Measurements from ENCODE around the gene CADM2.
"Not testable (repeated sequence)": the region's sequence is repeated elsewhere in the genome, so short reads cannot be mapped to it uniquely, and the experiment has no call there.

CADM2 gene

DNA sequence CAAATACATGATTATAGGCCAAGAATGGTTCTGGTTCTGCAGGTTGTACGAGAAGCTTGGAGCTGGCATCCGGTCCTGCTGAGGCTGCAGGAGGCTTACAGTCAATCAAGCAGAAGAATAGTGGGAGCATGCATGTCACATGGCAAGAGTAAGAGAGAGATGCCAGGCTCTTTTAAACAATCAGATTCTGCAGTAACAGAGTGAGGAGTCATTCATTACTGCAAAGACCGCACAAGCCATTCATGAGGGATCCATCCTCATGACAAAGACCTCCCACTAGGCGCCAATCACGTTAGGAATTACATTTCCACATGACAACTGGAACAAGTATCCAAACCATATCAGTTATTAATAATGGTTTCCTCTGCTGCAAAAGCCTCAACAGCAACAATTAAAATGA lies 536.8 kb downstream of the CADM2 start:
- DNase-seq = no peak

DNA sequence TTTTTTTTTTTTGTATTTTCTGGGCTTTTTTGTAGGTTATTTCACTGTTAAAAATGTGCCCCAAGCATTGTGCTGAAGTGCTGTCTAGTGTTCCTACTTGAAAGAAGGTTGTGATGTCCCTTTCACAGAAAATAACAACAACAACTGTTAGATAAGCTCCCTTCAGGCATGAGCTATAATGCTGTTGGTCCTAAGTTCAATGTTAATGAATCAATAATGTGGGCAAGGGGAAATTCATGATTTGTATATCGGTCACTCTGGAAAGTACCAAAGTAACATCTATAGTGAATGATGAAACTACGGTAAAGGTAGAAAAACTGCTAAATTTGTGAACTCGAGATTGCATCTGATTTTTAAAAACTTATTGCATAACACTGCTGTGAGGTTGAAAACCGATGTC lies 539.4 kb downstream of the CADM2 start:
- DNase-seq = no peak

DNA sequence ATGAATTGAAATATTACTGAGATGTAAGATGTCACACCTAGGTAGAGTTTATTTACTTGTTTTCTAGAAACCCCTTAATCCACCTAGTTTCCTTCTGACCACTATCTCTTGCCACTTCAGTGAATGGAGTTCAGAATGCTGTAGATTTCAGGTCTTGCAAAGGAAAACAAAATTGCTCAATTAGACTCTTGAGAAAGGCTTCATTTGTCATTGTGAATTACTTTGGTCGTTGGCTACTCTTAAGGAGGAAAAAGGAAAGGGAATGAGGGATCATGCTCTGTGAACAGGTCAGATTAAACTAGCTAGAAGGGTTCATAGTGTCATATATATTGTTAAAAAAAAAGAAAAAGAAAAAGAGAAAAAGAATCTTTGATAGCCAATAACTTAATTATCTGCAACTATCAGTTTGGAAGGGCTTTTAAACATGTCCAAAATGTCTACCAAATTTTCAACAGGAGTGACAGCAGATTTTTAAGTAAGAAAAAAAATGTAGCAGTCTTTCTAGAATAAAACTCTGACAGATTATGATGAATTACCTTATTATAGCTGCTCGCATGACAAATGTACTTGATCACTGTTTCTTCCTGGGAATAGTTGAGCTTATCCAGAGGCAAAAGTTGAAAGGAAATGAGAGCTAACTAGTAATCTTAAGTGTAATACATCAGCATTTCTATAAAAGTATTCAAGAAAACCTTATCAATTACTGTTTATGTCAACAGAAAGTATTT lies 543.5 kb downstream of the CADM2 start:
- no peak for DNase-seq

DNA sequence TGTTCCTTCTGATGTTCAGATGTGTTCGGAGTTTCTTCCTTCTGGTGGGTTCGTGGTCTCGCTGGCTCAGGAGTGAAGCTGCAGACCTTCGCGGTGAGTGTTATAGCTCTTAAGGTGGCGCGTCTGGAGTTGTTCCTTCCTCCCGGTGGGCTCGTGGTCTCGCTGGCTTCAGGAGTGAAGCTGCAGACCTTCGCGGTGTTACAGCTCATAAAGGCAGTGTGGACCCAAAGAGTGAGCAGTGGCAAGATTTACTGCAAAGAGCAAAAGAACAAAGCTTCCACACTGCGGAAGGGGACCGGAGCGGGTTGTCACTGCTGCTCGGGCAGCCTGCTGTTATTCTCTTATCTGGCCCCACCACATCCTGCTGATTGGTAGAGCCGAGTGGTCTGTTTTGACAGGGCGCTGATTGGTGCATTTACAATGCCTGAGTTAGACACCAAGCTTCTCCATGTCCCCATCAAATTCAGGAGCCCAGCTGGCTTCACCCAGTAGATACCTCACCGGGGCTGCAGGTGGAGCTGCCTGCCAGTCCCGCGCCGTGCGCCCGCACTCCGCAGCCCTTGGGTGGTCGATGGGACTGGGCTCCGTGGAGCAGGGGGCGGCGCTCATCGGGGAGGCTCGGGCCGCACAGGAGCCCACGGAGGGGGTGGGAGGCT lies 545.5 kb downstream of the CADM2 start:
- DNase-seq = peak; percentile 40

DNA sequence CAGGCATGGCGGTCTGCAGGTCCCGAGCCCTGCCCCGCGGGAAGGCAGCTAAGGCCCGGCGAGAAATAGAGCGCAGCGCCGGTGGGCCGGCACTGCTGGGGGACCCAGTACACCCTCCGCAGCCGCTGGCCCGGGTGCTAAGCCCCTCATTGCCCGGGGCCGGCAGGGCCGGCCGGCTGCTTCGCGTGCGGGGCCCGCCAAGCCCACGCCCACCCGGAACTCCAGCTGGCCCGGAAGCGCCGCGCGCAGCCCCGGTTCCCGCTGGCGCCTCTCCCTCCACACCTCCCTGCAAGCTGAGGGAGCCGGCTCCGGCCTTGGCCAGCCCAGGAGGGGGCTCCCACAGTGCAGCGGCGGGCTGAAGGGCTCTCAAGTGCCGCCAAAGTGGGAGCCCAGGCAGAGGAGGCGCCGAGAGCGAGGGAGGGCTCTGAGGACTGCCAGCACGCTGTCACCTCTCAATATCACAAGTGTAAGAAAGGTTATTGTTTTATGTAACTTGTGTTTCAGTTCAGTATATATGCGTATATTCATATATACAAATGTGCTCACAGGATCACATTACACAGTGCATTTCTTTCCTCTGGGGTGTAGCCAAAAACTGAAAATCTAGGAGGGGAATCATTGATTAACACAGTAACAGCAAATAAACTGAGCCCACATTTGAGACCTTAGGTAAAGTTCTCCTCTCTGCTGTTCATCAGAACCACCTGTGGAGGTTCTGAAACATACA lies 546.2 kb downstream of the CADM2 start:
- peak; percentile 7 for DNase-seq

DNA sequence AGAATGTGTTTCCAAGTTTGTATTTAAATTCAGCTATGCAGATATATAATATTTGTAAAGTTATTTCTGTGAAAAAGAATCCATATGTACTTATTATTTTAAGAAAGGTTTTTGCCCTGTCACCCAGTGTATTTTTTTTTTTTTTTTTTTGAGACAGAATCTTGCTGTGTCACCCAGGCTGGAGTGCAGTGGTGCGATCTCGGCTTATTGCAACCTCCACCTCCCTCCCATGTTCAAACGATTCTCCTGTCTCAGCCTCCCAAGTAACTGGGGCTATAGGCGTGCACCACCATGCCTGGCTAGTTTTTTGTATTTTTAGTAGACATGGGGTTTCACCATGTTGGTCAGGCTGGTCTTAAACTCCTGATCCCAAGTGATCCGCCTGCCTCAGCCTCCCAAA lies 548.3 kb downstream of the CADM2 start:
- DNase-seq = not testable (repeated sequence)

DNA sequence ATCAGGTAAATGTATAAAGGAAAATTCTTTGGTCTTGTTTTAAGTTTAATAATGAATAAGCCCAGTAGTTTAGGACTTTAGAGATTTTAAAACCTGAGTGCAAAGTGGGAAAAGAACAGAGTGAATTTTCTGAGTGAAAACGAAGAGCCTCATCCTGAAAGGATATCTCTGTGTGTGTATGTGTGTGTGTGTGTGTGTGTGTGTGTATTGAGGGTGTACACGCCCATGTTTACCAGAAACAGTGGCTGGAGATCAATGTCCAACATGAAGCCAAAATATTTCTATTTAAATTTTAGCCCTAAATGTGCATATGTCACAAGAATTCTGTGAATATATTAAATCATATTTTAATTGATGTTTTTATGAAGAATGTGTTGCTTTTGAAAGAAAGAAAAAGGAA lies 549.9 kb downstream of the CADM2 start:
- DNase-seq = no peak

DNA sequence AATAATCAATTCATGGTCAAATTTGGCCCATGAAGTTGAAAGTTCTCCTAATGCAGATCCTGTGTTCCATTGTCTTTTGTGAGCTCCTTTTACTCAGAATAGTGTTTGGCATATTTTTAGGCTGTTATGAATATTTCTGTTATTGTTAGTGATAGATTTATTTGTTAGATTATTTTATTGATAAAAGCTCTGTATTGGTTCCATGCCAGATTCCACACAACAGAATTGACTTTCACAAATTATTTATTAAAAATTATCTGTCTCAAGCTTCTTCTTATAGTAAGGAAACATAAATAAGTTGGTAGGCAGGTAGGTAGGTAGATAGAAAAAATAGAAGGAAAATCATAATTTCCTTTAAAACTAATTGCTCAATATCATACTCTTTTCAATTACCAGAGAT lies 557.4 kb downstream of the CADM2 start:
- DNase-seq = no peak

DNA sequence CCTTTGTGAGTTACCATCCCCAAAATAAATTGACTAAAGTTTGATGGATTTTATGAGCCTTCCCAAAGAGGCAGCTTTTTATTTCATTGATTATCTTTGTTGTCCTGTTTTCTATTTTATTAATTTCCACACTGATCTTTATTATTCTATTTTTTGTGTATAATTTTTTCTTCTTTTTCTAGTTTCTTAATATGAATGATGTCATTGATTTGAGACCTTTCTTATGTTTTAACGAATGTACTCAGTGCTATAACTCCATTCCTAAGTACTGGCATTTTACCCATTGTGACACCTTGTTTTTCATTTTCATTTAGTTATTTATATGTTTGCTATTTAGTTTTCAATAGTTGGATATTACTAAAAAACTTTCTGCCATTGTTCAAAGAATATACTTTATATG lies 565.3 kb downstream of the CADM2 start:
- DNase-seq = no peak

DNA sequence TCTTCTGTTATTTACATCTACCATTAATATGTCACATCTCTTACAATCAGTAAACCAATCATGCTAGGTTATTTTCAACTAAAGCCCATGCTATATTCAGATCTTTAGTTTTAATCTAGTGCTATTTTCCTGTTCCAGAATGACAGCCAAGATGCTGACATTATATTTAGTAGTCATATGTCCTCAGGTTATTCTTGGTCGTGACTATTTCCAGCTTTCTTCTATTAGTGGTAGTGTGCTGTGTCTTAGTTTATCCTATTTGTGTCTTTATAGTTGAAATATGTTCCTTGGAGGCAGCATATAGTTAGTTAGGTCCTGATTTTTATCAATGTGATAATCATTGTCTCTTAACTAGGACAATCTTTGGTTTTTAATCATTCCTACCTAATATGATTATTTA lies 566.5 kb downstream of the CADM2 start:
- DNase-seq = no peak

DNA sequence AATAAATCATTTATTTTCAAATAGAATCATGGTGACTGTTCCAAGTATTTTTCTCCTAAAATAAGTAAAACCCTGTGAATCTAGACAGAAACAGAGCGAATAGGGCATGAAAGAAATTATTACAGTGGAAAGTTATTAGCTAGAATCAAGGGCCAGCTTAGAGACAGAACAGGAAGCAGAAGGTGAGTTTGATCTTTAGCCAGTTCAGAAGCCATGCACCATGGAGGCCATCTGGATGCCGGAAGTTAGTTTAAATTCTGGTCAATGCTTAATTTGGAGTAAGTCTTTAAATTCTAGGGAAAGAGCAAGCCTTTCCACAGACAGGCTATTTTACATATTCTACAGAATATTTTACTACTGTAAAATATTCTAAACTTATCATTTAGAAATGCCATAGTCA lies 574.8 kb downstream of the CADM2 start:
- DNase-seq = no peak

DNA sequence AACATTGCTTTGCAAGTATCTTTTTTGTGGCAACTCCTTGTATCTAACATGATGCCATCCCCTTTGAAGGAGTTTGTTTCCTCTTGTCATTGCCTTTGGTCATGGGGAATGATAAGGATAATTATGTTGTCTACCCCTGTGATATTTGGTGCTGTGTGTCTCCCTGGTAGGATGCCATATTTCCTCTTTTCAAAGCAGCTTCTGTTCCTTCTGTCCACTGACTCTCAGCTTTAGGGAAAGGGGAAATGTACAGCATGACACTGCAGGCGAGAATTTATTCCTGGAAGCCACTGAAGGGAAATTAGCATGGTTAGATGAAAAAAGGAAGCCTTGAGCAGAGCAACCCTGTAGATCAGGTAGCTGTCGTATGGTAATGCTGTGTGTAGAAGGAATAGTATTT lies 576.7 kb downstream of the CADM2 start:
- no peak for DNase-seq

DNA sequence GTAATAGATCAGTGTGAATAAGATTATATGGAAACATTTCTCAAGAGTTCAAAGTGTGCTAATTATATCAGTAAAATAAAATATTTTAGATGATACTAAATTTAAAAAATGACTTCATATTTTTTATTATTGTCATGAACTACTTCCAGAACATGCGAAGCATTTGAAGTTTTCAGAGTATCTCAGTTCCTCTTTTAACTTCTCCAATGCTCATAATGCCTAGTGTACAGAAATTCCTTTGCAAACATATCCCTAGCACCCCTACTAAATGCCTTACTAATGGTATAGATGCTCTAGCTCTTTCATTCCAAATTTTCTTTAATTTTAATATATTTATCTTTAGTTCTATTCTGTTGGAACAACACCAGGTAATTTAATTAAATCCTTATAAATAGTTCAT lies 580.4 kb downstream of the CADM2 start:
- DNase-seq = no peak

DNA sequence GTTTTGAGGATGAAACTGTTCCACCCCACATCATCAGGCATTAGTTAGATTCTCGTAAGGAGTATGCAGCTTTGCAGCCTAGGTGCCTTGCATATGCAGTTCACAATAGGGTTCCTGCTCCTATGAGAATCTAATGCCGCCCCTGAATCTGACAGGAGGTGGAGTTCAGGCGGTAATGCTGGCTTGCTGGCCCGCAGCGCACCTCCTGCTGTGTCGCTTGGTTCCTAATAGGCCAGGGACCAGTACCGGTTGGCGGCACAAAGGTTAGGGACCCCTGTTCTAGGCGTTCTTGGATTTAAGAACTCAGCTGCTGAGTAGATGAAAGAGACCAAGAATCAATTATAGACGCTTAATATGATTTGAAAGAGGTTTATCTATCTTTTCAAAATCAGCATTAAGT lies 595.4 kb downstream of the CADM2 start:
- no peak for DNase-seq

DNA sequence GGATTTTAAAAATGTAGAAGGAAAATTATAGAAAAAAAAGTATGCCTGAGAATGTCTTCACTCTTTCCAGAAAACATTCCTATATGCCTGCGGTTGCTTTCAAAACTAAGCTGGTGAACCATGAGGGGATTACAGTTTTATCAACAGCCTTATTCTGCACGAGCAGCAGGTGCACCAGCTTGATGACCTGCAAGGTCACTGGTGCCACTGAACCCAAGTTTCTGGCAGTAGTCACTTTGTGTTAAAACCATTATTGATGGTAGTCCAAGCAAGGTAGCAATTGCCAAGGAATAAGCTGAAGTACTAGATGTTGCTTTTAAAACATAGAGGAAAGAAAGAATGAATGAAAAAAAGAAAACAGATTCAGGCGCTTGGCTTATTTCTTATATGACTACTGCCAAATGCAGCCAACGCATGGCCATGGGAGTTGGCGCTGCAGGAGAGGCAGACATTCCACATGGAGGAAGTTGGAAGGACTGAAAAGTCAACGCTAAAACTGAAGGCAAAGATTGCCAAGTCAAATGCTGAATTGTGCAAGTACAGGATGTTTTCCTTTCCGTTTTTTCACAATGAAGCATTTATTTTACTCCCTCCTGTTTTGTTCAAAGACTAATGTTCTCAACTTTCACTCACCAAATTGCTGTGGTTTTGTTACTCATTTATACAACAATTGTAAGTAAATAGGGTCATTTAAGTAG lies 601.4 kb downstream of the CADM2 start:
- no peak for DNase-seq

DNA sequence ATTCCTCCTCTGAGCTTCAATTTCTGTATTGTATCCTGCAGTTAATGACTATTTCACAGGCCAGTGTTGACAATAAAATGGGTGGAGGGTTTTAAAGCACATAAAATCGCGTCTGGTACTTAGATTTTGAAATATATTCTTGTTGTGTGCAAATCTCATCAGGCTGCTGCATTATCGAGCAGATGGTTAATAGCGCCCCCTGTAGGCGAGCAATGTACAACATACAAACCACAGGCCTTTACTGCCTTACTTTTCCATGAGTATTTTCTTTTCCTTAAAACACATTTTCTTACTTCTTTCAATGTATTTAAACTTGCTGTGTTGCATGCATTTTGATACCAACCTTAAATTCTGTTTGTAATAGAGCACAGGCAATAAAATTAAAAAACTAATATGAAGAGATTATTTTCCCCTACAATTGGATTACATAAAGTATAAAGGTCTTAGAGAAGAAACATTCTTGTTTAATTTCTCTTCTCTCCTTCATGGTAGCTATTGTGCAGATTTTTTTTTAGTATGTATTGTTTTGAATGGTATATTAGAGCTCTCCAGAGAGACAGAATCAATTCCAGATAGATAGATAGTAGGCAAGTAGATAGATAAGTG lies 608.4 kb downstream of the CADM2 start:
- DNase-seq = peak; percentile 53

DNA sequence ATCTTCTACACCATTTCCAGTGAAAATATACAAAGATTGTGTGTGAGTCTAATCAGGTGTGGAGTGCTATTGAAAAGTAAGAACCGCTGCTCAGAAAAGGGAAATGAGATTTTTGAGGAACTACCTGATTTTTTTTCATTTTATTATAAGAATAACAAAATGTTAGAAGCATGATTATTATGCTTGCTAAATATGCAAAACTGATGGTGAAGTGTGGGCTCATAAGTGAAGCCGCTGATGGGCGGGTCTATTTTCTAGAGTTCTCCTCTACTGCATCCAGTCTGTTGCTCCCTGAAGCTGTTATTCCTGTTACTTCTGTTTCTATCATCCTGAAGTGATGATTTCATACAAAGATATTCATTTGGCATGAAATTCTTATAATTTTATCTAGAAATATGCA lies 612.0 kb downstream of the CADM2 start:
- DNase-seq = no peak

DNA sequence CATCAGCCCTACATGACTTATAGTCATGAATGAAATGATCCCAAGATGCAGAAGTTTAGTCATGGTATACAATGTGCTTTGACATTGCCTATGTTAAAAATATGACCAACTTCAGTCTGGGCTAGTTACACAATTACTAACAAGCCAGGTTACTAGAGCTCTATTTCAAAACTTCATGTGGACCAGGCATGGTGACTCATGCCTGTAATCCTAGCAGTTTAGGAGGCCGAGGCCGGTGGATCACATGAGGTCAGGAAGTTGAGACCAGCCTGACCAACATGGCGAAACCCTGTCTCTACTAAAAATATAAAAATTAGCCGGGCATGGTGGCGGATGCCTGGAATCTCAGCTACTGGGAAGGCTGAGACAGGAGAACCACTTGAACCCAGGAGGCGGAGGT lies 613.0 kb downstream of the CADM2 start:
- no peak for DNase-seq

DNA sequence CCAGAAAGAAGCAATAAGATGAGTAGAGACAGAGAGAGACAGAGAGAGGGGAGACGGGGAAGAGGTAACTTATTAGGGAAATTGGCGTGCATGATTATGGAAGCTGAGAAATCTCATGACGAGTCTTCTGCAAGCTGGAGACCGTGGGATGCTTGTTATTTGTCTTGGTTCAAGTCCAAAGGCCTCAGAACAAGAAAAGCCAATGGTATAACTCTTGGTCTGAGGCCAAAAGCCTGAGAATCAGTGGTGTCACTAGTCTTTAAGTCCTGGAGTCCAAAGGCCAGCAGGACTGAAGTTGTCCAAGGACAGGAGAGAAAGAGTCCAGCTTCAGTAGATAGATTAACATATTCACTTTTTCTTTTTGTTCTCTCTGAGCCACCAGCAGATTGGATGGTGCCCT lies 613.6 kb downstream of the CADM2 start:
- DNase-seq = no peak

DNA sequence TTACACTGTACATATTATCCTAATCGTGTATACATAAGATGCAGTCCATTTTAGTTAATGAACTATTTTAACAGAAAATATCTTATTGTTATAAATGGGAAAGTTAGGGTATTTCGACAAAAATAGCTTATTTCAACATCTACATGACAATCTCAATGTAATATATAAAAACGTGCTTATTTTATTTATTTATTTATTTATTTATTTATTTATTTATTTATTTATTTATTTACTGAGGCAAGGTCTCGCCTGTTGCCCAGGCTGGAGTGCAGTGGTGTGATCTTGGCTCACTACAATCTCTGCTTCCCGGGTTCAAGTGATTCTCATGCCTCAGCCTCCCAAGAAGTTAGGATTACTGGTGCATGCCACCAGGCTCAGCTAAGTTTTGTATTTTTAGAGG lies 614.2 kb downstream of the CADM2 start:
- DNase-seq = no peak

DNA sequence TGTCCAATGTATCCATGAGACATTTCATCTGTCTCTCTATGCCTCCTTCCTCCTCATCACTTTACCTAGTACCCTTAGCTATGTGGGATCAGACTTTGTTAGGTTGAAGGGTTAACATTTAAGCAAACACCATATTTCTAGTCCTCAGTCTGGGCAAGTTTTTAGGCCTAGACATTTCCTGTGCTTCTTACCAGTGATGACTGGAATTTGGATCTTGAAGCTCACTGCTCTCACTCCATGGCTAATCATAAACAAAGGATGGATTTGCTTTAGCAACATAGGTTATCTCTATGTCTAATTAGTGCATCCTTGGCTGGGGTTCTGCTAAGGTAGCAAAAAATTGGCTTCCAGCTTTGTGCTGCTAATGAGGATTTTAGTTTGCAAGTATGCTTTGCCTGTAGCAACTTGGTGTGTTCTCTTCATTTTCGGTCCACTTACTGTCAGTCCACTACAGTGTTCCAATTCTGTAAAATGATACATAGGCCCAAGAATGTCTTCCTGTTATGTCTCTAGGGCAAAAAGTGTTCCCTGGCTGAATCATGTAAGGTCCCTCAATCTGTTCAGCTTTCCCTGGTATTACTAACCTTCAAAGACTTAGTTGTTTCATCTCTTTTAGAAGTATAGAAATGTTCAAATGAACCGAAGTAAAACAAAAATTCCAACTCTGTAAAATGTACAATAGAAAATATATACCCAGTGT lies 615.4 kb downstream of the CADM2 start:
- DNase-seq = no peak

DNA sequence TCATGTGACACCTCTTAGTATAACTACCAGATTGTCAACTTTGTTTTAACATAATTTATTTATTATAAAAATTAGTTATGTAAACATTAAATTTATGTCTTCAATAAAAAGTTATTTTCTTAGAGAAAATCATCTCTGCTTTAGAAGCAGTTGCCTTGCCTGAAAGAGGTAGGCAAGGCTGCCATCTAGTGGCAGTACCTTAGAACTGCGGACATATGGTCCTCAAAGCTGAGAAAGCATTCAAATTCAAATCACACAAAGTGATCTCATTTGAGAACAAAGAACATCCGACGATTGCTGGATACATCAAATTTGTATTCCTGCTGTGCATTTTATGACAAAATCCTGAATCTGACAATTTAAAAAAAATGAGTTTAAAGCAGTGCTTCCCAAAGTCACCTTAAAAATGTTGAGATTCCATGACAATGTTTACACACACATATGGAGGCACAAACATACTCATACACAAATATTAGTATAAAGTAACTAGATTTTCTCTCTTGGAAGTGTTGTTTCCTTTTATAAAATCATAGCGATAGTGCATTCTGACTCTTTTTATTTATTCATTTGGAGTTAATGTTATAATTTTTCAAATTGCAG lies 617.4 kb downstream of the CADM2 start:
- DNase-seq = peak; percentile 70
